GM12878 (cell line): ENCODE measurements around the gene DPP9. TPM values are rescaled to one million over a fixed set of nuclear protein-coding genes. Genes with fewer than 3 reads are reported as not detected.
A peak's percentile ranks its signal among the peaks of the same experiment; 100 is the strongest.

Experiments used
- ATF3 ChIP-seq: IDR thresholded peaks from 2 replicates; pipeline ENCODE4 v1.6.1; 2011; ENCODE audit warnings: low read depth, mild to moderate bottlenecking, low read length, moderate library complexity, borderline replicate concordance; ENCODE audit errors: extremely low read depth
- BCL11A ChIP-seq: IDR thresholded peaks from 2 replicates; pipeline ENCODE4 v1.6.1; 2011; ENCODE audit warnings: low read depth, low read length
- CHD1 ChIP-seq: IDR thresholded peaks from 2 replicates; pipeline ENCODE4 v1.6.1; 2012; ENCODE audit warnings: low read depth, low read length, improper control_type of control experiment
- CHD2 ChIP-seq: IDR thresholded peaks from 2 replicates; pipeline ENCODE4 v1.6.1; 2011; ENCODE audit warnings: low read depth, low read length, improper control_type of control experiment, borderline replicate concordance
- CREB1 ChIP-seq: IDR thresholded peaks from 2 replicates; pipeline ENCODE4 v1.6.1; 2012; ENCODE audit warnings: low read depth, mild to moderate bottlenecking, inconsistent platforms
- EZH2 ChIP-seq: IDR thresholded peaks from 2 replicates; pipeline ENCODE4 v1.6.1; 2012; ENCODE audit warnings: low read depth, mild to moderate bottlenecking, control low read depth, inconsistent platforms, low read length, borderline replicate concordance; ENCODE audit not compliant: control insufficient read depth
- GATAD2B ChIP-seq: fragments of 450-650 bp; conservative IDR thresholded peaks from 2 replicates; pipeline ENCODE4 v1.6.1; 2017; ENCODE audit warnings: low read depth, mild to moderate bottlenecking, moderate library complexity
- HCFC1 ChIP-seq: fragments of 150-350 bp; IDR thresholded peaks from 2 replicates; pipeline ENCODE4 v1.6.1; 2014; ENCODE audit warnings: low read length
- MXI1 ChIP-seq: fragments of 150-350 bp; IDR thresholded peaks from 2 replicates; pipeline ENCODE4 v1.6.1; 2011; ENCODE audit warnings: low read depth, mild to moderate bottlenecking, inconsistent platforms, low read length, improper control_type of control experiment
- NFYB ChIP-seq: IDR thresholded peaks from 2 replicates; pipeline ENCODE4 v1.6.1; 2011; ENCODE audit warnings: low read depth, mild to moderate bottlenecking, low read length, improper control_type of control experiment, moderate library complexity; ENCODE audit not compliant: insufficient read depth
- PAX5 ChIP-seq: IDR thresholded peaks from 2 replicates; pipeline ENCODE4 v1.6.1; 2011; ENCODE audit warnings: low read depth, low read length, borderline replicate concordance
- POU2F2 ChIP-seq: IDR thresholded peaks from 3 replicates; pipeline ENCODE4 v1.6.1; 2011; ENCODE audit warnings: low read depth, mild to moderate bottlenecking, low read length, borderline replicate concordance
- RAD21 ChIP-seq: IDR thresholded peaks from 2 replicates; pipeline ENCODE4 v1.6.1; 2011; ENCODE audit warnings: mild to moderate bottlenecking, low read depth, low read length, moderate library complexity; ENCODE audit not compliant: insufficient read depth
- RAD51 ChIP-seq: fragments of 450-650 bp; IDR thresholded peaks from 2 replicates; pipeline ENCODE4 v1.6.1; 2016; ENCODE audit warnings: moderate library complexity, mild to moderate bottlenecking, inconsistent platforms
- SMAD5 ChIP-seq: IDR thresholded peaks from 2 replicates; pipeline ENCODE4 v1.6.1; 2016; ENCODE audit warnings: antibody characterized with exemption, low read depth
- SPI1 ChIP-seq: IDR thresholded peaks from 2 replicates; pipeline ENCODE4 v1.6.1; 2011; ENCODE audit warnings: low read depth, mild to moderate bottlenecking, low read length, moderate library complexity, borderline replicate concordance; ENCODE audit not compliant: insufficient read depth
- TCF12 ChIP-seq: IDR thresholded peaks from 2 replicates; pipeline ENCODE4 v1.6.1; 2011; ENCODE audit warnings: low read depth, mild to moderate bottlenecking, low read length
- ZNF622 ChIP-seq: fragments of 450-650 bp; IDR thresholded peaks from 2 replicates; pipeline ENCODE4 v1.6.1; 2017; ENCODE audit warnings: mild to moderate bottlenecking, inconsistent platforms
- polyA plus RNA-seq, 11 experiments: library from polyadenylated mRNA; depleted of rRNA in 4 of 11; unstranded in 6 of 11; stranded (reverse) in 5 of 11; fragments of >200 nt; fragmentation: Nextera tagmentation in 4 of 11; fragmentation: Illumina TruSeq in 1 of 11; extraction: Ambion mirVana in 4 of 11; extraction: Trizol in 1 of 11; gene quantifications; 1 replicate in 1 of 11; 2 replicates in 10 of 11; pipeline versions ENCODE4 v1.2.1 to v1.2.3, GENCODE V29; 2011 to 2016; ENCODE audit warnings: inconsistent platforms in 2 of 11, missing spikeins in 2 of 11, low read depth in 1 of 11
- total RNA-seq, 4 experiments: library from RNA; depleted of rRNA in 3 of 4; stranded (reverse); fragments of >200 nt in 3 of 4; fragmentation: Illumina TruSeq in 1 of 4; extraction: Trizol in 1 of 4; gene quantifications; 2 replicates each; pipeline versions ENCODE4 v1.2.1 to v1.2.3, GENCODE V29; 2013 to 2021
- TF ChIP-seq, protein P1 (sequence below): fragments of 450-650 bp; IDR thresholded peaks from 2 replicates; pipeline ENCODE4 v1.6.1; 2017; ENCODE audit warnings: mild to moderate bottlenecking, moderate library complexity
- TF ChIP-seq, protein P2 (sequence below), 3 experiments: IDR thresholded peaks in 2 of 3; conservative IDR thresholded peaks in 1 of 3; 2 replicates each; pipeline ENCODE4 v1.5.1; 2011; ENCODE audit warnings: low read depth in 3 of 3, low read length in 3 of 3, mild to moderate bottlenecking in 3 of 3, control low read depth in 2 of 3, moderate library complexity in 2 of 3, inconsistent platforms in 1 of 3, mixed read lengths in 1 of 3; ENCODE audit not compliant: control insufficient read depth in 2 of 3, insufficient read depth in 1 of 3; ENCODE audit errors: extremely low read depth in 1 of 3

The DPP9 gene
- total and polyA plus RNA-seq, 10 of the 15 experiments (the other 5 are each of a cell fraction or from before 2014, with no cell fraction given) = 0.64 to 58.6 (median 27.6) TPM

GRCh38 chr19:4638828-4639530, 84.7 kb downstream of the DPP9 start, which contains the start of gene TNFAIP8L1 (continued):
- TF ChIP-seq, protein P1, sequence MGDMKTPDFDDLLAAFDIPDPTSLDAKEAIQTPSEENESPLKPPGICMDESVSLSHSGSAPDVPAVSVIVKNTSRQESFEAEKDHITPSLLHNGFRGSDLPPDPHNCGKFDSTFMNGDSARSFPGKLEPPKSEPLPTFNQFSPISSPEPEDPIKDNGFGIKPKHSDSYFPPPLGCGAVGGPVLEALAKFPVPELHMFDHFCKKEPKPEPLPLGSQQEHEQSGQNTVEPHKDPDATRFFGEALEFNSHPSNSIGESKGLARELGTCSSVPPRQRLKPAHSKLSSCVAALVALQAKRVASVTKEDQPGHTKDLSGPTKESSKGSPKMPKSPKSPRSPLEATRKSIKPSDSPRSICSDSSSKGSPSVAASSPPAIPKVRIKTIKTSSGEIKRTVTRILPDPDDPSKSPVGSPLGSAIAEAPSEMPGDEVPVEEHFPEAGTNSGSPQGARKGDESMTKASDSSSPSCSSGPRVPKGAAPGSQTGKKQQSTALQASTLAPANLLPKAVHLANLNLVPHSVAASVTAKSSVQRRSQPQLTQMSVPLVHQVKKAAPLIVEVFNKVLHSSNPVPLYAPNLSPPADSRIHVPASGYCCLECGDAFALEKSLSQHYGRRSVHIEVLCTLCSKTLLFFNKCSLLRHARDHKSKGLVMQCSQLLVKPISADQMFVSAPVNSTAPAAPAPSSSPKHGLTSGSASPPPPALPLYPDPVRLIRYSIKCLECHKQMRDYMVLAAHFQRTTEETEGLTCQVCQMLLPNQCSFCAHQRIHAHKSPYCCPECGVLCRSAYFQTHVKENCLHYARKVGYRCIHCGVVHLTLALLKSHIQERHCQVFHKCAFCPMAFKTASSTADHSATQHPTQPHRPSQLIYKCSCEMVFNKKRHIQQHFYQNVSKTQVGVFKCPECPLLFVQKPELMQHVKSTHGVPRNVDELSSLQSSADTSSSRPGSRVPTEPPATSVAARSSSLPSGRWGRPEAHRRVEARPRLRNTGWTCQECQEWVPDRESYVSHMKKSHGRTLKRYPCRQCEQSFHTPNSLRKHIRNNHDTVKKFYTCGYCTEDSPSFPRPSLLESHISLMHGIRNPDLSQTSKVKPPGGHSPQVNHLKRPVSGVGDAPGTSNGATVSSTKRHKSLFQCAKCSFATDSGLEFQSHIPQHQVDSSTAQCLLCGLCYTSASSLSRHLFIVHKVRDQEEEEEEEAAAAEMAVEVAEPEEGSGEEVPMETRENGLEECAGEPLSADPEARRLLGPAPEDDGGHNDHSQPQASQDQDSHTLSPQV = no peak
- TF ChIP-seq, protein P2, sequence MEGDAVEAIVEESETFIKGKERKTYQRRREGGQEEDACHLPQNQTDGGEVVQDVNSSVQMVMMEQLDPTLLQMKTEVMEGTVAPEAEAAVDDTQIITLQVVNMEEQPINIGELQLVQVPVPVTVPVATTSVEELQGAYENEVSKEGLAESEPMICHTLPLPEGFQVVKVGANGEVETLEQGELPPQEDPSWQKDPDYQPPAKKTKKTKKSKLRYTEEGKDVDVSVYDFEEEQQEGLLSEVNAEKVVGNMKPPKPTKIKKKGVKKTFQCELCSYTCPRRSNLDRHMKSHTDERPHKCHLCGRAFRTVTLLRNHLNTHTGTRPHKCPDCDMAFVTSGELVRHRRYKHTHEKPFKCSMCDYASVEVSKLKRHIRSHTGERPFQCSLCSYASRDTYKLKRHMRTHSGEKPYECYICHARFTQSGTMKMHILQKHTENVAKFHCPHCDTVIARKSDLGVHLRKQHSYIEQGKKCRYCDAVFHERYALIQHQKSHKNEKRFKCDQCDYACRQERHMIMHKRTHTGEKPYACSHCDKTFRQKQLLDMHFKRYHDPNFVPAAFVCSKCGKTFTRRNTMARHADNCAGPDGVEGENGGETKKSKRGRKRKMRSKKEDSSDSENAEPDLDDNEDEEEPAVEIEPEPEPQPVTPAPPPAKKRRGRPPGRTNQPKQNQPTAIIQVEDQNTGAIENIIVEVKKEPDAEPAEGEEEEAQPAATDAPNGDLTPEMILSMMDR (IDR thresholded peaks at IDR 0.05 in 2 of 3, conservative IDR thresholded peaks at IDR 0.05 in 1 of 3; ENCODE audit: control insufficient read depth in 2 of 3, extremely low read depth in 1 of 3, insufficient read depth in 1 of 3, low read depth in 3 of 3, low read length in 3 of 3) = no peak
- TF ChIP-seq CREB1 = peak; percentile 61; the same call in 1 of the 2 replicates
- no peak for TF ChIP-seq RAD21
- TF ChIP-seq NFYB = peak; percentile 68; the same call in 1 of the 2 replicates
- TF ChIP-seq BCL11A = no peak
- TF ChIP-seq CHD2 = peak; percentile 67; the same call in 1 of the 2 replicates
- TF ChIP-seq ATF3 = no peak
- 0 out of 2 replicates have a peak, but pooled peaks have one; percentile 16 for TF ChIP-seq GATAD2B
- no peak for TF ChIP-seq ZNF622
- TF ChIP-seq HCFC1 = peak; percentile 45; the same call in 1 of the 2 replicates
- 0 out of 2 replicates have a peak, but pooled peaks have one; percentile 23 for TF ChIP-seq TCF12
- peak; percentile 35; the same call in 1 of the 3 replicates for TF ChIP-seq POU2F2
- TF ChIP-seq RAD51 = peak; percentile 91
- TF ChIP-seq SMAD5 = no peak
- TF ChIP-seq PAX5 = peak; percentile 35; the same call in 1 of the 2 replicates
- no peak for TF ChIP-seq EZH2
- peak; percentile 46 for TF ChIP-seq MXI1
- TF ChIP-seq SPI1 = peak; percentile 65; the same call in 1 of the 2 replicates
- no peak for TF ChIP-seq CHD1
